ENCODE measurements around the gene RRP12. TPM values are rescaled to one million over a fixed set of nuclear protein-coding genes. Genes with fewer than 3 reads are reported as not detected.
A peak's percentile ranks its signal among the peaks of the same experiment; 100 is the strongest.

Gene RRP12, protein sequence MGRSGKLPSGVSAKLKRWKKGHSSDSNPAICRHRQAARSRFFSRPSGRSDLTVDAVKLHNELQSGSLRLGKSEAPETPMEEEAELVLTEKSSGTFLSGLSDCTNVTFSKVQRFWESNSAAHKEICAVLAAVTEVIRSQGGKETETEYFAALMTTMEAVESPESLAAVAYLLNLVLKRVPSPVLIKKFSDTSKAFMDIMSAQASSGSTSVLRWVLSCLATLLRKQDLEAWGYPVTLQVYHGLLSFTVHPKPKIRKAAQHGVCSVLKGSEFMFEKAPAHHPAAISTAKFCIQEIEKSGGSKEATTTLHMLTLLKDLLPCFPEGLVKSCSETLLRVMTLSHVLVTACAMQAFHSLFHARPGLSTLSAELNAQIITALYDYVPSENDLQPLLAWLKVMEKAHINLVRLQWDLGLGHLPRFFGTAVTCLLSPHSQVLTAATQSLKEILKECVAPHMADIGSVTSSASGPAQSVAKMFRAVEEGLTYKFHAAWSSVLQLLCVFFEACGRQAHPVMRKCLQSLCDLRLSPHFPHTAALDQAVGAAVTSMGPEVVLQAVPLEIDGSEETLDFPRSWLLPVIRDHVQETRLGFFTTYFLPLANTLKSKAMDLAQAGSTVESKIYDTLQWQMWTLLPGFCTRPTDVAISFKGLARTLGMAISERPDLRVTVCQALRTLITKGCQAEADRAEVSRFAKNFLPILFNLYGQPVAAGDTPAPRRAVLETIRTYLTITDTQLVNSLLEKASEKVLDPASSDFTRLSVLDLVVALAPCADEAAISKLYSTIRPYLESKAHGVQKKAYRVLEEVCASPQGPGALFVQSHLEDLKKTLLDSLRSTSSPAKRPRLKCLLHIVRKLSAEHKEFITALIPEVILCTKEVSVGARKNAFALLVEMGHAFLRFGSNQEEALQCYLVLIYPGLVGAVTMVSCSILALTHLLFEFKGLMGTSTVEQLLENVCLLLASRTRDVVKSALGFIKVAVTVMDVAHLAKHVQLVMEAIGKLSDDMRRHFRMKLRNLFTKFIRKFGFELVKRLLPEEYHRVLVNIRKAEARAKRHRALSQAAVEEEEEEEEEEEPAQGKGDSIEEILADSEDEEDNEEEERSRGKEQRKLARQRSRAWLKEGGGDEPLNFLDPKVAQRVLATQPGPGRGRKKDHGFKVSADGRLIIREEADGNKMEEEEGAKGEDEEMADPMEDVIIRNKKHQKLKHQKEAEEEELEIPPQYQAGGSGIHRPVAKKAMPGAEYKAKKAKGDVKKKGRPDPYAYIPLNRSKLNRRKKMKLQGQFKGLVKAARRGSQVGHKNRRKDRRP (N-terminal part only)
- polyA plus RNA-seq (2012; ENCODE audit: insufficient read length, low read depth) = 72.5 TPM

DNA sequence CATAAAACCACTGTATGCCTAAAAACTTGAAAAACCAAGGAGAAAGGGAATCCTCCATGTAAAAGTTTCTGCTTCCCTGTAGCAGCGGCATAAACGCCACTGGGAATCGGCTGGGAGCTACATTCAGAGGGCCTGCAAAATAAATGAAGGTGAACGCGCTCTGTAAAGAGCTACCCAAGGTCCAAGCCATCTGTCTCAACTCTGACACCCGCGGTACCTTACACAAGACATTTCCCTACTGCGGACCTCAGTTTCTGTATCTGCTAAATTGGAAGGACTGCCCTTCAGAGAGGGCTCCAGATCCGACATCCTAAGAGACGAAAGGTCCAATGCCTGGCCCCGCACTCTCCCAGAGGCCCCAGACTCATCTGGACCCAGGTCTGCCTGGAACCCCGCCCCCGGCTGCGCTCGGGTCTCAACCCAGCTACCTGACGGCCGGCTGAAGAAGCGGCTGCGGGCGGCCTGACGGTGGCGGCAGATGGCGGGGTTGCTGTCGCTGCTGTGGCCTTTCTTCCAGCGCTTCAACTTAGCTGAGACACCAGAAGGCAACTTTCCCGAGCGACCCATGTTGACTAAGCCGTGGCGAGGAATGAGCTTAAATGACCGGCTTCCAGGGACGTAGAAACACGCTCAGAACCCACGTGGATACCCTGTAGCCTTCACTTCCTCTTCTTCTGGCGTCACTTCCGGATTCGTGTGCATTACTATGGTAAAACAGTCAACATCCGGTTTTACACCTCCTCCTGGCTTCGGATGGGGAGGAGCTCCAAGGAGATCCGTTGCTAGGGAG is at the start of gene RRP12:
Gene RRP12, minus strand, starts transcription at position 676 of the 790 bp plus-strand sequence. Its CDS starts 109 bp downstream, at position 567.
- TF ChIP-seq TAF1 (IDR thresholded peaks at IDR 0.05; ENCODE audit: borderline replicate concordance, insufficient read depth, low read length) (0 out of 2 replicates have a peak, but pooled peaks have one; percentile 46), SIN3A (IDR thresholded peaks at IDR 0.05; ENCODE audit: borderline replicate concordance, insufficient read depth, low read length) (peak; percentile 100), FOXP2 (optimal IDR thresholded peaks at IDR 0.05; ENCODE audit: borderline replicate concordance, extremely low read depth, extremely low read length, insufficient read depth) (no peak), POLR2AphosphoS5 (IDR thresholded peaks at IDR 0.05; ENCODE audit: low read depth, low read length) (peak; percentile 57; the same call in 1 of the 2 replicates)
- TF ChIP-seq, protein P1, sequence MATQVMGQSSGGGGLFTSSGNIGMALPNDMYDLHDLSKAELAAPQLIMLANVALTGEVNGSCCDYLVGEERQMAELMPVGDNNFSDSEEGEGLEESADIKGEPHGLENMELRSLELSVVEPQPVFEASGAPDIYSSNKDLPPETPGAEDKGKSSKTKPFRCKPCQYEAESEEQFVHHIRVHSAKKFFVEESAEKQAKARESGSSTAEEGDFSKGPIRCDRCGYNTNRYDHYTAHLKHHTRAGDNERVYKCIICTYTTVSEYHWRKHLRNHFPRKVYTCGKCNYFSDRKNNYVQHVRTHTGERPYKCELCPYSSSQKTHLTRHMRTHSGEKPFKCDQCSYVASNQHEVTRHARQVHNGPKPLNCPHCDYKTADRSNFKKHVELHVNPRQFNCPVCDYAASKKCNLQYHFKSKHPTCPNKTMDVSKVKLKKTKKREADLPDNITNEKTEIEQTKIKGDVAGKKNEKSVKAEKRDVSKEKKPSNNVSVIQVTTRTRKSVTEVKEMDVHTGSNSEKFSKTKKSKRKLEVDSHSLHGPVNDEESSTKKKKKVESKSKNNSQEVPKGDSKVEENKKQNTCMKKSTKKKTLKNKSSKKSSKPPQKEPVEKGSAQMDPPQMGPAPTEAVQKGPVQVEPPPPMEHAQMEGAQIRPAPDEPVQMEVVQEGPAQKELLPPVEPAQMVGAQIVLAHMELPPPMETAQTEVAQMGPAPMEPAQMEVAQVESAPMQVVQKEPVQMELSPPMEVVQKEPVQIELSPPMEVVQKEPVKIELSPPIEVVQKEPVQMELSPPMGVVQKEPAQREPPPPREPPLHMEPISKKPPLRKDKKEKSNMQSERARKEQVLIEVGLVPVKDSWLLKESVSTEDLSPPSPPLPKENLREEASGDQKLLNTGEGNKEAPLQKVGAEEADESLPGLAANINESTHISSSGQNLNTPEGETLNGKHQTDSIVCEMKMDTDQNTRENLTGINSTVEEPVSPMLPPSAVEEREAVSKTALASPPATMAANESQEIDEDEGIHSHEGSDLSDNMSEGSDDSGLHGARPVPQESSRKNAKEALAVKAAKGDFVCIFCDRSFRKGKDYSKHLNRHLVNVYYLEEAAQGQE (IDR thresholded peaks at IDR 0.05; ENCODE audit: insufficient read depth in 1 of 2, low read depth in 2 of 2, low read length in 2 of 2) = no peak

DNA sequence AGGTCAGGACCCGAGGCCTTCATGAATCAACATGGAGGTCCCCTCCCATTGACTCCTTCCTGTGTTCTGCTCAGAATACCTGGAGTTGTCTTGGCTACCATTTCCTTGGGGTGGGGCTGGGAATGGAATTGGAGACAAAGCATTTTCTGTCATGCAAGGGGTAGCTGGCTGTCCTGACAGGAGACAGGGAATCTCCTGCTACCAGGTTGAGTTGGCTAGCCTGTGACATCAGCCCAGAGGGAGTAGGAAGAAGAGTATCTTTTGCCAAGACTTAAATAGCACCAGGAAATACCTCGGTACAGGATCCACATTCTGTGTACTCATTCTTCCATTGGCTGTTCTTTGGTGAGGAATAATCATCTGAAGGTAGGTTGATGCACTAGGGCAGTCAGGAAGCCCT is 49.7 kb upstream of the RRP12 start:
- no peak for TF ChIP-seq FOXP2 (optimal IDR thresholded peaks at IDR 0.05; ENCODE audit: borderline replicate concordance, extremely low read depth, extremely low read length, insufficient read depth)
- TF ChIP-seq, protein P1 (IDR thresholded peaks at IDR 0.05; ENCODE audit: insufficient read depth in 1 of 2, low read depth in 2 of 2, low read length in 2 of 2) = no peak
- no peak for TF ChIP-seq TAF1 (IDR thresholded peaks at IDR 0.05; ENCODE audit: borderline replicate concordance, insufficient read depth, low read length)
- TF ChIP-seq POLR2AphosphoS5 (IDR thresholded peaks at IDR 0.05; ENCODE audit: low read depth, low read length) = no peak

DNA sequence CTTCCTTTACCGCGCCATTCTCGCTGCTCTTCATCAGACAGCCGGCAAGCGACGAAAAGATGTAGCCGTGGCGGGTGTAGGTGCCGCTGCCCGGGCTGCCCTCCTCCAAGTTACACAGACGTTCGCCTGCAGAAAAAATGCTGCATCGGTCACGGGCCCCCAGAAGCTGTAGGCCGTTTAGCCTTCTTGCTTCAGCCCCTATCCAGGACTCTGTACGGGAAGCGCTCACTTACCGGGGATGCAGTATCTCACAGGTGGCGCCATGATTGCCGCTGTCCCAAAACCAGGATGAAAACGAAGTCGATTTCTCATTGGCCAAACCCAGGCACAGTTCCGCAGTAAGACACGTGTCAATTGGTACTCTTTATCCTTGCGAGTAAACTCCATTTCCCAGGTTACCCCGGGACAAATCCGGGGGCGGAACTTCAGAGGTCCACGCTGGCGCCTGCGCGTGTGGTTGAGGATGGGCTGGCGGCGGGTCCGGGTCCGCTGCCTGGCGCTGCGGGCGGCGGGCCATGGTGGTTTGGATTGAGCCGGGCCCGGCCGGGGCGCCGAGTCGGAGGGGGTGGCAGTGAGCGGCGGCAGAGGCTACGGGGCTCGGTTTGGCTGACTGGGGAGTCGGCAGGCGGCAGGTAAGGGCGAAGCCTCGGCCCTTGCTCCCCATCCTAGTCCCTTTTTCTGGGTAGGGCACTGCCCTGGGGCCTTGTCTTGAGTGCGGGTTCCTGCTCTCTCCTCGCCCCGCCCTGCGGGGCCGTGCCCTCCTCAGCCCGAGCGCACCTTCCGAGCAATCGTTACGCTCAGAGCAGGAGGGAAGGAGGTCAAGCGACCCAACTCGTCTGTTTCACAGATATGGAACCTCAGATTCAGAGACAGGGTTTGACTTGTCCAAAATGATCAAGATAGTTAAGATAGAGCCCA is 44.8 kb upstream of the RRP12 start, which contains the start of the genes EXOSC1 and ZDHHC16:
Gene EXOSC1, minus strand, starts transcription at position 285 of the 918 bp plus-strand sequence. Its CDS starts 21 bp downstream, at position 264.
Gene ZDHHC16, plus strand, starts transcription at position 454 of the 918 bp plus-strand sequence. CDS start 5,501 bp downstream, outside the sequence.
- TF ChIP-seq POLR2AphosphoS5 (IDR thresholded peaks at IDR 0.05; ENCODE audit: low read depth, low read length) (peak; percentile 88), FOXP2 (optimal IDR thresholded peaks at IDR 0.05; ENCODE audit: borderline replicate concordance, extremely low read depth, extremely low read length, insufficient read depth) (peak; percentile 52), TAF1 (IDR thresholded peaks at IDR 0.05; ENCODE audit: borderline replicate concordance, insufficient read depth, low read length) (peak; percentile 47; the same call in 1 of the 2 replicates), SIN3A (IDR thresholded peaks at IDR 0.05; ENCODE audit: borderline replicate concordance, insufficient read depth, low read length) (0 out of 2 replicates have a peak, but pooled peaks have one; percentile 50)
- TF ChIP-seq, protein P1 (IDR thresholded peaks at IDR 0.05; ENCODE audit: insufficient read depth in 1 of 2, low read depth in 2 of 2, low read length in 2 of 2) = no peak; a peak in 1 of 4 replicates
